ENCODE data around the gene P2RY12. TPM values are rescaled to one million over a fixed set of nuclear protein-coding genes. Genes with fewer than 3 reads are reported as not detected.

P2RY12 gene
- total and polyA plus RNA-seq, 2 of the 4 experiments (the other 2 are of a cell fraction): not detected

DNA sequence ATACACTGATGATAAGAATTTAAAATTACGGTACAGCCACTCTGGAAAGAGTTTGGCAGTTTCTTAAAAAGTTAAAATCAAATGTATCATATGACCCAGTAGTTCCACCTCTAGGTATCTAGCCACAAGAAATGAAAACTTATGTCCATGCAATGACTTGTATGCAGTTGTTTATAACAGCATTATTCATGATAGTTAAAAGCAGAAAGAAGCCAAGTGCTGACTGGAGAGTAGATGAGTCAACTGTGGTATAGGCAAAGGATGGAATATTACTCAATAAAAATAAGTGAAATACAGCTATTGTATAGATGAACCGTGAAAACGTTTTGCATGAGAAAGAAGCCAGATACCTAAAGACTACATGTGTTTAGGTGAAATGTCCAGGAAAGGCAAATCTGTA lies 82.8 kb downstream of the P2RY12 start:
- WGBS, 2 experiments (ENCODE audit: extremely low coverage in 2 of 2, insufficient read length in 1 of 2): no CpG with 5 or more reads among the region's 3 CpGs
- H3K18ac ChIP-seq (ENCODE audit: low read depth, low read length): peak overlapping the region; percentile 55; the same call in 1 of the 2 replicates
- peak overlapping the region; percentile 71; the same call in 1 of the 2 replicates for H3K4me2 ChIP-seq (ENCODE audit: low read depth, low read length)
- dilution Hi-C loops (cut with HindIII; ENCODE audit: low sequenced_read_pairs, unreplicated experiment): no loop called here
- no peak overlapping the region for H2BK15ac ChIP-seq (ENCODE audit: low read depth, low read length)
- peaks cover 3% of the 10 kb centered on the region; the same call in 1 of the 2 replicates for H3K9me1 ChIP-seq (ENCODE audit: insufficient read depth, low read length)
- no peaks in the 10 kb centered on the region for H4K20me1 ChIP-seq (ENCODE audit: insufficient read depth, low read length)
- no peaks in the 10 kb centered on the region for H3K9me3 ChIP-seq (ENCODE audit: control insufficient read depth, insufficient read depth, low read length)
- no peak overlapping the region for H2AFZ ChIP-seq (replicated peaks; ENCODE audit: low read length, poor library complexity)
- in situ Hi-C loops (cut with MboI; ENCODE audit: low sequenced_read_pairs): no loop called here
- H2AK5ac ChIP-seq (ENCODE audit: low read depth, low read length): no peak overlapping the region
- POLR2A ChIA-PET (ENCODE audit: unreplicated experiment): no interaction called here
- H4K8ac ChIP-seq (ENCODE audit: low read depth in 2 of 2, low read length in 2 of 2): no peak overlapping the region; a peak in 1 of 4 replicates
- H3K36me3 ChIP-seq (ENCODE audit: control insufficient read depth, insufficient read depth, low read length): no peaks in the 10 kb centered on the region
- H3K4me3 ChIP-seq (ENCODE audit: insufficient read depth, low read depth, low read length): no peak overlapping the region
- no peak for TF ChIP-seq NFE2L2 (IDR thresholded peaks at IDR 0.05; ENCODE audit: low read depth, low read length)
- peak; percentile 86 for TF ChIP-seq FOS (IDR thresholded peaks at IDR 0.05; ENCODE audit: low read depth, low read length)
- TF ChIP-seq CEBPB (IDR thresholded peaks at IDR 0.05; ENCODE audit: low read depth, low read length): peak; percentile 74
- TF ChIP-seq MAFK (IDR thresholded peaks at IDR 0.05; ENCODE audit: low read depth, low read length): 0 out of 2 replicates have a peak, but pooled peaks have one; percentile 29
- no peak for TF ChIP-seq RAD21 (IDR thresholded peaks at IDR 0.05; ENCODE audit: low read length)
- no peak for TF ChIP-seq MXI1 (IDR thresholded peaks at IDR 0.05; ENCODE audit: borderline replicate concordance, low read depth, low read length)
- ATAC-seq (ENCODE audit: low read depth) (peak; percentile 73), DNase-seq (peak; percentile 91)
- H3K23ac ChIP-seq (ENCODE audit: low read depth, low read length): no peak overlapping the region
- intact Hi-C loops (cut with micrococcal nuclease): loop anchor here (5.0 kb wide), 1 partner anchor 356 kb away; no protein-coding TSS in a partner anchor
- H4K5ac ChIP-seq (ENCODE audit: low read depth, low read length): no peak overlapping the region
- H3K4ac ChIP-seq (ENCODE audit: low read depth, low read length): no peak overlapping the region; the same call in 1 of the 2 replicates
- BruUV-seq (replicated peaks): no TSS peak
- H3K4me1 ChIP-seq (ENCODE audit: control insufficient read depth, insufficient read depth, low read length): peaks cover 12% of the 10 kb centered on the region
- no peak overlapping the region for H3K9ac ChIP-seq (ENCODE audit: low read depth, low read length)
- peak overlapping the region; percentile 35; the same call in 1 of the 2 replicates for H3K27ac ChIP-seq (ENCODE audit: insufficient read depth, low read length)
- CTCF ChIA-PET: interaction anchor here (1.4 kb wide), 1 partner anchor 17 kb away, joined by 4 read pairs; no protein-coding TSS in a partner anchor
- no peak overlapping the region for H2AK9ac ChIP-seq (replicated peaks; ENCODE audit: low read depth, low read length, poor library complexity)
- peak overlapping the region; percentile 59 for H2BK5ac ChIP-seq (ENCODE audit: low read depth, low read length, poor library complexity, severe bottlenecking)
- no peaks in the 10 kb centered on the region for H3K27me3 ChIP-seq (ENCODE audit: control insufficient read depth, insufficient read depth, low read length)
- no peak overlapping the region for H3K56ac ChIP-seq (ENCODE audit: extremely low read depth, insufficient read depth, low read length)
- H2BK120ac ChIP-seq (ENCODE audit: low read depth, low read length): peak overlapping the region; percentile 44; the same call in 1 of the 2 replicates
- no peak overlapping the region for H4K91ac ChIP-seq (ENCODE audit: insufficient read depth, low read depth, low read length)
- 0 out of 2 replicates have a peak overlapping the region, but pooled peaks have one; percentile 40 for H2BK20ac ChIP-seq (ENCODE audit: low read depth, low read length)
- H3K79me1 ChIP-seq (ENCODE audit: low read depth in 1 of 2, low read length in 2 of 2): no peaks in the 10 kb centered on the region
- 0 out of 2 replicates have a peak overlapping the region, but pooled peaks have one; percentile 28 for H3K14ac ChIP-seq (replicated peaks; ENCODE audit: low read depth, low read length)
